Measurements from ENCODE around the gene MGP.

DNA sequence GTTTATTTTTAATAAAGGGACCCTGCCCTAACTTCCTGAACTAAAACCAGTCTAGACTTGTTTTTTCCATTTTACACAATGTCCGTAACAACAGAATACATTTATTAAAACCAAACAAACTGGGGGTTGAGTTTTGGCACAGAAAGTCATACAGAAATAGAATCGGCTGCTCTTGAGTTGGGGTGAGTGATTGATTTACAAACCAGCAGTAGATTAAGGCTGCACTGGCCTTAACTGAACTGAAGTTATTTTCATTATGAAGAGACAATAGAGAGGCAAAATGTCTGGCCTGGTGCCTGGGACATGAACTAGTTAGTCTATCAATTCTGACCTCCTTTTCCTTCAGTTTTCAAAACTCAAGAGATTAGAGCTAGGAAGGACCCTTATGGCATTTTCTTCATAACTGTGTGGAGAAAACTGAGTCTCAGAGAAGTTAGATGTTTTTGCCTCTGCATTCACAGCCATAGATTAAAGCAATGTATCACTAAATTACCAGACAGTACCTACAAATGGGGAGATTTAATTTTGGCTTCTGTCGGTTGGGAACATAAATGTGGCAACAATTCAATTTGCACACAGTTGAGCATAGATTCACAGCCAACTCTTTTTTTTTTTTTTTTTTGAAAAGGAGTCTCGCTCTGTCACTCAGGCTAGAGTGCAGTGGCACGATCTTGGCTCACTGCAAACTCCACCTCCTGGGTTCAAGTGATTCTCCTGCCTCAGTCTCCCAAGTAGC, 19.8 kb upstream of the MGP start:
- TF ChIP-seq, protein P1, sequence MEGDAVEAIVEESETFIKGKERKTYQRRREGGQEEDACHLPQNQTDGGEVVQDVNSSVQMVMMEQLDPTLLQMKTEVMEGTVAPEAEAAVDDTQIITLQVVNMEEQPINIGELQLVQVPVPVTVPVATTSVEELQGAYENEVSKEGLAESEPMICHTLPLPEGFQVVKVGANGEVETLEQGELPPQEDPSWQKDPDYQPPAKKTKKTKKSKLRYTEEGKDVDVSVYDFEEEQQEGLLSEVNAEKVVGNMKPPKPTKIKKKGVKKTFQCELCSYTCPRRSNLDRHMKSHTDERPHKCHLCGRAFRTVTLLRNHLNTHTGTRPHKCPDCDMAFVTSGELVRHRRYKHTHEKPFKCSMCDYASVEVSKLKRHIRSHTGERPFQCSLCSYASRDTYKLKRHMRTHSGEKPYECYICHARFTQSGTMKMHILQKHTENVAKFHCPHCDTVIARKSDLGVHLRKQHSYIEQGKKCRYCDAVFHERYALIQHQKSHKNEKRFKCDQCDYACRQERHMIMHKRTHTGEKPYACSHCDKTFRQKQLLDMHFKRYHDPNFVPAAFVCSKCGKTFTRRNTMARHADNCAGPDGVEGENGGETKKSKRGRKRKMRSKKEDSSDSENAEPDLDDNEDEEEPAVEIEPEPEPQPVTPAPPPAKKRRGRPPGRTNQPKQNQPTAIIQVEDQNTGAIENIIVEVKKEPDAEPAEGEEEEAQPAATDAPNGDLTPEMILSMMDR (IDR thresholded peaks at IDR 0.05), result no peak
- TF ChIP-seq, protein P2, sequence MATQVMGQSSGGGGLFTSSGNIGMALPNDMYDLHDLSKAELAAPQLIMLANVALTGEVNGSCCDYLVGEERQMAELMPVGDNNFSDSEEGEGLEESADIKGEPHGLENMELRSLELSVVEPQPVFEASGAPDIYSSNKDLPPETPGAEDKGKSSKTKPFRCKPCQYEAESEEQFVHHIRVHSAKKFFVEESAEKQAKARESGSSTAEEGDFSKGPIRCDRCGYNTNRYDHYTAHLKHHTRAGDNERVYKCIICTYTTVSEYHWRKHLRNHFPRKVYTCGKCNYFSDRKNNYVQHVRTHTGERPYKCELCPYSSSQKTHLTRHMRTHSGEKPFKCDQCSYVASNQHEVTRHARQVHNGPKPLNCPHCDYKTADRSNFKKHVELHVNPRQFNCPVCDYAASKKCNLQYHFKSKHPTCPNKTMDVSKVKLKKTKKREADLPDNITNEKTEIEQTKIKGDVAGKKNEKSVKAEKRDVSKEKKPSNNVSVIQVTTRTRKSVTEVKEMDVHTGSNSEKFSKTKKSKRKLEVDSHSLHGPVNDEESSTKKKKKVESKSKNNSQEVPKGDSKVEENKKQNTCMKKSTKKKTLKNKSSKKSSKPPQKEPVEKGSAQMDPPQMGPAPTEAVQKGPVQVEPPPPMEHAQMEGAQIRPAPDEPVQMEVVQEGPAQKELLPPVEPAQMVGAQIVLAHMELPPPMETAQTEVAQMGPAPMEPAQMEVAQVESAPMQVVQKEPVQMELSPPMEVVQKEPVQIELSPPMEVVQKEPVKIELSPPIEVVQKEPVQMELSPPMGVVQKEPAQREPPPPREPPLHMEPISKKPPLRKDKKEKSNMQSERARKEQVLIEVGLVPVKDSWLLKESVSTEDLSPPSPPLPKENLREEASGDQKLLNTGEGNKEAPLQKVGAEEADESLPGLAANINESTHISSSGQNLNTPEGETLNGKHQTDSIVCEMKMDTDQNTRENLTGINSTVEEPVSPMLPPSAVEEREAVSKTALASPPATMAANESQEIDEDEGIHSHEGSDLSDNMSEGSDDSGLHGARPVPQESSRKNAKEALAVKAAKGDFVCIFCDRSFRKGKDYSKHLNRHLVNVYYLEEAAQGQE (IDR thresholded peaks at IDR 0.05; ENCODE audit: insufficient read depth in 1 of 2, low read depth in 2 of 2, low read length in 1 of 2), result no peak
- TF ChIP-seq POLR2AphosphoS5 (IDR thresholded peaks at IDR 0.05; ENCODE audit: low read depth, low read length), result no peak
- TF ChIP-seq SIN3A (IDR thresholded peaks at IDR 0.05; ENCODE audit: borderline replicate concordance, insufficient read depth, low read depth, low read length), result no peak
- TF ChIP-seq TCF7L2 (IDR thresholded peaks at IDR 0.05; ENCODE audit: low read depth, low read length), result no peak

All from Panc1 (cell line).